ENCODE data around the gene COPE.

Gene COPE

DNA sequence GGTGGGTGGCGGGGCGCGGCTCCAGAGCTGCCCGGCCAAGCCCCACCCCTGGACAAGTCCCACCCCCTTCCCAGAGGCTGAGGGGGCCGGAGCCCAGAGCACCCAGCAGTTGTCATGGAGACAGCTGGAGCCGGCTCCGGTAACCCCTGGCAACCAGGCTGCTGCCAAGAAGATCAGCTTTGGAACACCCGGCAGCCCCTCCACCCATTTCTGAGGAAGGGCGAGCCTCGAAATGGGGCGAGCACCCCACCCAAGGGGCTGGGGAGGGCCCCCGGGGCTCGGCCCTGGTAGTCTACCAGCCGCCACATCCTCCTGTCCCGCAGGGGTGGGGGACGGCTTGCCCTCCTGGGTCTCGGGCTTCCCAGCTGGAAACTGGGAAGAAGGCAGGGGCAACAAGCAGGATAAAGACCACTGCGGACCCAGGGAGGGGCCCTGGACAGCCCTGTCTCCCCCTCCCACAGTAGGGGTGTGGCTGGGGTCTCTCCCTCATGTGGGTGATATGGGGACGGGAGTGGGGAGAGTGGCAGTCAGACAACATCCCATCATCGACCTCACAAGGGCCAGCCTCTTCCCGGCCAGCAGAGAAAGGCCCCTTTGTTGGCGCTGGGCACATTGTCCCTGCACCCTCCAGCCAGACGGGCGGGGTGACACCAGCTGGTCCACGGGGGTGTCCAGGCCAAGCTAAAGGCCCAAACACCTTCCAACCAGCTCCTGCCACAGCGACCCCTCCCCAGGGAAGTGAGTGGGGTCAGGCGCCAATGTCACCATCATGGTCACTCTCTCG lies 24.7 kb downstream of the COPE start:
- DNase-seq (ENCODE audit: low read depth): no peak

DNA sequence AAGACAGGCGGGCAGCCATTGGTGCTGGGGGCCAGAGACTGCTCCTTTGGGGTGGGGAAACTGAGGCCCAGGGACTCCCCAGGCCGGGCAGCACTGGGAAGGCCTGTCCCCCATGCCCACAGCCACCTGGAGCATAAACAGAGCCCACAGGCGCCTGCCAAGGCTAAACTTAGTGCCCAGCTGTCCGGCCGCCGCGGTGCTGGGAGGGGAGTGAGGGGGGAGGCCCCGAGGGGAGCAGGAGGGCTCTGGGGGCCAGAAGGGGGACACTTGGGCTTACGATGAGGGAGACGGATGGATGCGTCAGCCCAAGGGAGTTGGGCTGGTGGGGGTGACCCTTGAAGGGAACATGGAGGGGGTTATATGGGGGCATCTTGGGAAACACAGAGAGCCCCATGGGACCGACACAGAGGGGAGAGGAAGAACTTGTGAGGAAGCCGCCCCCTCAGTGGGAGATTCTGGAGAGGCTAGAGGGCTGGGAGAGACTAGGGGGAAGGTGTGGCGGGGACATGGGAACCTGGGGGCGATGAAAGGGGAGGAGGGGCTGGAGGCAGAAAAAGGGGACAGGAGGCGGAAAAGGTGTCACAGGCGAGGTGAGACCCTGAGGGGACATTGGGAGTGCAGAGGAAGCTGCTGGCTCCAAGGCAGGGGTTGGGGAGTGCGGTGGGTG lies 25.5 kb downstream of the COPE start:
- DNase-seq (ENCODE audit: low read depth): no peak

DNA sequence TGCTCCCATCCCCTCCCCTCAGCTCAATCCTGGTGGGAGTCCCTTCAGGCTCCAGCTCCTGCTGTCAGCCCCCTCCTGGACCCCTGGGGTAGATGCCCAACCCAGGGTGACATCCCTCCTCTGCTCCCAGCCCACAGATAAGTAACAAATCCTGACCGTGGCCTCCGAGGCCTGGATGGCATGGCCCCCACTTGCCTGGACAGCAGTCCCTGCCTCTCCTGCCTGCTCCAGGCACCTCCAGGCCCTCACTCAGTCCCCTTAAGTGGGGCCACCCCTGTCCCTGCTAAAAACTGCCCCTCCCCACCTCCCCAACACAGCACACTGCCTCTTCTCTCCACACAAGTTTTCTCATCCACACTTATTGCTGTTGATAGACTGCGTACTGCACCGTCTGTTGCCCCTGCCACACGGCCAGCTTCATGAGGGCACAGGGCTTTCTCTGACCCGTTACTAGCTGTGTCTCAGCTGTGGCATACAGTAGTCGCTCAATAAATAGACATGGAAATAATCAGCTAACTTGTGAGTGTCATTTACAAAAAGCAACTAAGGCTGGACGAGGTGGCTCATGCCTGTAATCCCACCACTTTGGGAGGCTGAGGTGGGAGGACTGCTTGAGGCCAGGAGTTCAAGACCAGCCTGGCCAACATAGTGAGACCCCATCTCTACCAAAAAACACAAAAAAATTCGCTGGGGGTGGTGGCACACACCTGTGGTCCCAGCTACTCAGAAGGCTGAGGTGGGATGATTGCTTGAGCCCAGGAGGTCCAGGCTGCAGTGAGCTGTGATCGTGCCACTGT lies 29.0 kb downstream of the COPE start:
- DNase-seq (ENCODE audit: low read depth): no peak

DNA sequence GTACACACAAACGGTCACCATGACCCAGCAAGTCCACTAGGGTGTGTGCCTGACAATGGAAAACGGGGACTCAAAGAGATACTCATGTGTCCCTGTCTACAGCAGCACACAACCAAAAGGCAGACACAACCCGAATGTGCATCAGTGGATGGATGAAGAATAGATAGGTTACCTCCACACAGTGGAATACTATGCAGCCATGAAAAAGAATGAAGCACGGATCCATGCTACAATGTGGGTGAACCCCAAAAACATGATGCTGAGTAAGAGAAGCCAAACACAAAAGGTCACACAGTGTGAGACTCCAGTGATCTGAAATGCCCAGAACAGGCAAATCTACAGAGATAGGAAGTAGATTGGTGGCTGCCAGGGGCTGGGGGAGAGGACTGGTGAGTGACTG lies 32.2 kb downstream of the COPE start:
- DNase-seq (ENCODE audit: low read depth): no peak

DNA sequence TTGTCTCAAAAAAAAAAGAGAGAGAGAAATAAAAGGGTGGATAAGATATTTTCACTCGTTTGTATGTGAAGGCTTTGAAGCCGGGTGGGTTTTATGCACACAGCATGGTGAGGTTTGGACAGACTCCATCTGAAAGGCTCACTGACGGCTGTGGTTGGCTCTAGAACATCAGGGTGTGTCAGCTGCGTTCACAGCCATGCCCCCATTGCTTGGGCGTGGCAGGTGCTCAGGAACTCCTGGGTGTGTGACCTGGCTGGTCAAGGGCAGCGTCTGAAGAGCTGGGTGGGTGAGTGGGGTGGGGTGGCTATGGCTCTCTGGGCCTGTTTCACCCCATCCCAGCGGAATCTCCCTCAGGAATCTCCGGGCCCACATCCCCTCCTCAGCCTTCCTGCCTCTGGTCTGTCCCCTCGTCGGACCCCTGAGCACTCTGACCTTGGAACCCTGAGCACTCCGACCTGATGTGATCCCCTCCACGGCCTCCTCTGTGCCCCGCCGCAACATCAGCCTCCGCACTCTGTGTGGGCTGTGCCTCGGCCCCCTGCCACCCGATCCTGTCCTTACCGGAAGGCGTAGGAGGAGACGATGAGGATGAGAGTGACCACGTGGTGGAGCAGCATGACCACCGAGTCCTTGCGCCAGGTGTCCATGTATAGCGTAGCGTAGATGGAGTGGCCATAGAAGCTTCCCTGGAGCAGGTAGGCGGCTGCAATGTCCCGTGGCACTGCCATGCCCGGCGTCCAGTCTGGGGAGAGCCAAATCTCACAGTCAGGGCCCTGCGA lies 35.5 kb downstream of the COPE start:
- DNase-seq (ENCODE audit: low read depth): no peak

DNA sequence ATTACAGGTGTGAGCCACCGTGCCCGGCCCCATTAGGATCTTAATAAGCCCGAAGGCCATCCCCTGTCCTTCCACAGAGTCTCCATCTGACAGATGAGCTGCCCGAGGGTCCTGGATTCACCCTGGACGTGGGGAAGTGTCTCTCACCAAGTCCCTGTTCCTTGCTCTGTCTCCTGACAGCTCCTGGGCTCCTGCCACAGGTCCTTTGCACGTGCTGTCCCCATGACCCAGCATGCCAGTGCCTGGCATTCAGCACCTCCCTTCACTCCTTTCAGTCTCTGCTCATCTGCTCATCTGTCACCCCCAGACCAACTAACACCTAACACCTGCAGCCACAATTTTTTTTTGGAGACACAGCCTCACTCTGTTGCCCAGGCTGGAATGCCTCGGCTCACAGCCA lies 37.7 kb downstream of the COPE start:
- DNase-seq (ENCODE audit: low read depth): no peak

DNA sequence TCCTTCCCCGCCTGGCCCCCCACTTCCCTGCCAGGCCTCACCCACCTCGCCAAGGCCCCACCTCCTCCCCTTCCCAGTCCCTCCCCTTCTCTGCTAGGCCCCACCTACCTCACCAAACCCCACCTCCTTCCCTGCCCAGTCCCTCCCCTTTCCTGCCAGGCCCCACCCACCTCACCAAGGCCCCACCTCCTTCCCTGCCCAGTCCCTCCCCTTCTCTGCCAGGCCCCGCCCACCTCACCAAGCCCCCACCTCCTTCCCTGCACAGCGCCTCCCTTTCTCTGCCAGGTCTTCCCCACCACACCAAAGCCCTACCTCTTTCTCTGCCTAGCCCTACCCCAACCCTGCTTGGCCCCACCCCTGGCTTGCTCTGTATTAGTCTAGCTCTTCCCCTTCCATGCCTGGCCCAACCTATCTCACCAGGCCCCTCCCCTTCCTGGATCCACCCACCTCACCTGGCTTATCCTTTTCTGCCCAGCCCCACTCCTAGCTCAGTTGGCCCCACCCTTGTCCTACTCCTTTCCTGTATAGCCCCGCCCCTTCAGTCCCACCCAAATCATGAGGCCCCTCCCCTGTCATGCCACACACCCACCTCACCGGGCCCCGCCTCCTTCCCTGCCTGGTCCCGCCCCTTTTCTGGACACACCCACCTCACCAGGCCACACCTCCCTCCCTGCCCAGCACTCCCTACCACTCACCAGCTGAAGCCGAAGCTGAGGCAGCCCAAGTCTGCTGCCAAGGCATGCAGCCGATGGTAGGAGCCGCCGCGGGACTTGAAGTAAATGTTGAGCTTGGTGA lies 39.4 kb downstream of the COPE start:
- no peak for DNase-seq (ENCODE audit: low read depth)

DNA sequence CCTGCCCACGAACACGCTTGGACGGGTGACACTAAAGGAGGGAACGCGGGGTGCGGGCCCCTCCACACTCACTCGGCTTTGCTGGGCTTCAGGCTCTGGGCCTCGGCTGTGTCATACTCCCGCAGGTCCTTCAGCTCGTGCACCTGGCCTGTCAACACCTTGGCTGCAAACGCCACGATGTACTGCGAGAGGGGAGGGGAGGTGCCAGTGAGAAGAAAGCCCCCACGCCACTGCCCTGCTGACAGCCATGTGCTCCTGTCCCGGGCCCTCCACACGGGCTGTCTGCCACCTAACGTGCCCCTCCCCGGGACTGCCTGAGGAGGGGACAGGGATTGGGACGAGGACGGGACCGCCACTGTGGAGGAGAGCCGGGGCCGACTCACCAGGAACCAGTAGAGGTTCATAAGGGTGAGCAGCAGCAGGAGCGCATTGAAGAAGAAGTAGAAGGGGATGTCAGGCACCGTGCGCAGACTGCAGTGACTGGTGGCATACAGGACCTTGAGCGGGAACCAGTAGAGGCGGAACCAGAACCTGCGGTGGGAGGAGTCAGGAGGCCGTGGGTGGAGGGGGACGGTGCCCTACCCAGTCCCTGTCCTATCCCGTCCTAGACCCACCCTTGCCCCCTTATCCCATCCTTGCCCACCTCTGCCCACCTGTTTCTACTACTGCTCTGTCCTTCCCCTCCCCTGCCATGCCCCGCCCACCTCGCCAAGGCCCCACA lies 40.2 kb downstream of the COPE start:
- DNase-seq (ENCODE audit: low read depth): no peak

DNA sequence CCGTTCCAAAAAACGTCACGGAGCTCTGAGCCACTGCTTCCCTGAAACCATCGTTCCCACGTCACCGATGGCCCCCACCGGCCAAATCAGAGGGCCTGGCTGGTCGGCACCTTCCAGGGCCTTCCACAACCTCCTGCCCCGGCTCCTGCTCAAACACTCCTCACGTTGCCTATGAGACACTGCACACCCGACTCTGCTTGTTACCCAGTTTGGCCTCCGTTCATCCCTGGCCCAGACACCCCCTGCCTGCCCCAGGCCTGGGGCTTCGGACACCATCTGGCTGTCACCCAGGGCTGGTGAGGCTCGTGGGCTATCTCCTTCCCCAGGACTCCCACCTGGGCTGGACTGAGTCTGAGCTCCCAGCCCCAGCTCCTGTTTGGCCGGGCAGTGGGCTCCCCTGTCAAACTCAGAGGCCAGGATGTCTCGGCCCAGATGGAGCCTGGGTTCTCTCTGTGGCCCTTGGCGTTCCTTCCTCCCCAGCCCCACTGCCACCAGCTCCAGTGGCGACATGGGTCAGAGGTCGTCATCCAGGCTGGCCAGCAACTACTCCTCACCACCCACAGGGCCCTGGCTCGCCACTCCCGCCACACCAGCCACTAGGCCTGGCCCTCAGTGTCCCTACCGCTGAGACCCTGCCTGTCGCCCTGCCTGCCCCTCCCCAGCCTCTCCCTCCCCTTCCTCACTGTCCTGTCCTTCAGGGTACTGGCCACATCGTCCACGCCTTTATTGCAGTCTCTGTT lies 41.0 kb downstream of the COPE start:
- DNase-seq (ENCODE audit: low read depth): no peak

DNA sequence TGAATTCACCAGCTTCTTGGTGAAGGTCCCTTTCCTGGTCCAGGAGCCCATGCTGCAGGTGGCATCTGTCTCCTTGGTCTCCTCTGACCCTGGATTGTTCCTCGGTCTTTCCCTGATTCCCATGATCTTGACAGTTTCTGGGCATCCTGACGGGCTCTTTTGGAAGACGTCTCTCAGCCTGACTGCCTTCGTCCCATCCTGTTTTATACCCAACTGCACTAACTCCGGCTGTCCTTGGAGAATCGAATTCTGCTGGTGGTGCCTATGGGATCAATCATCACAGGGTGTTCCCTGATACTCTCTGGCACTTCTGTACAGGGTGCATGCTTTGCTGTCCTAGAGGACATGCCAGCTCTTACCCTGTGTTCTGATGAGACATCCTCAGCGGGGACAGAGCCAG lies 42.3 kb downstream of the COPE start:
- no peak for DNase-seq (ENCODE audit: low read depth)

DNA sequence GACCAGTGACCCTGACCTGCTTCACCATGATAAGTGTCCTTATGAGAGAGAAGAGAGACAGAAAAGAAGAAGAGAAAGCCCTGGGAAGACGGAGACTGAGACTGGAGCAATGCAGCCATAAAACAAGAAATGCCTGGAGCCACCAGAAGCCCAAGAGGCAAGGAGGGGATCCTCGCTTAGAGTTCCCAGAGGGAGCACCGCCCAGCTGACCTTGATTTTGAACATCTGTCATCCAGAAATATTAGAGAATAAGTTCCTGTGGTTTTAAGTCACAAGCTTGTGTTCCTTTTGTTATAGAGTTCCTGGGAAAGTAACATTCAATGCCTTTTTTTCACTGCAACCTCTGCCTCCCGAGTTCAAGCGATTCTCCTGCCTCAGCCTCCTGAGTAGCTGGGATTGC lies 43.5 kb downstream of the COPE start:
- no peak for DNase-seq (ENCODE audit: low read depth)

DNA sequence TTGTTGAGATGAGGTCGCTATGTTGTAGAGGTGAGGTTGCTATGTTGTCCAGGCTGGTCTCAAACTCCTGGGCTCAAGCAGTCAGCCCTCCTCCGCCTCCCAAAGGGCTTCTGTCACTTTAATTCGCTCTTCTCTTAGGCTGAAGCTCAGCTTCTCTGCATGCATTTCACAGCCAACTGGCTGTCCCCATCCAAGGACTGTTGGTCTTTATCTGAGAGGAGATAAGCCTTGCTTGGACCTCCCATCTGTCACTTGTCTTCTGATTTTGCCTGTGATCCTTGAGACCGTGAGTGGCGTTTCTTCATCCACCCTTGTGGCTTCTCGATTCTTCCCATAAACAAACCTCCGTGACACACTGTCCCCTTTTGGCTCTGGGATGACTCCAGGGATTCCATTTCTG lies 47.6 kb downstream of the COPE start:
- DNase-seq (ENCODE audit: low read depth): no peak

DNA sequence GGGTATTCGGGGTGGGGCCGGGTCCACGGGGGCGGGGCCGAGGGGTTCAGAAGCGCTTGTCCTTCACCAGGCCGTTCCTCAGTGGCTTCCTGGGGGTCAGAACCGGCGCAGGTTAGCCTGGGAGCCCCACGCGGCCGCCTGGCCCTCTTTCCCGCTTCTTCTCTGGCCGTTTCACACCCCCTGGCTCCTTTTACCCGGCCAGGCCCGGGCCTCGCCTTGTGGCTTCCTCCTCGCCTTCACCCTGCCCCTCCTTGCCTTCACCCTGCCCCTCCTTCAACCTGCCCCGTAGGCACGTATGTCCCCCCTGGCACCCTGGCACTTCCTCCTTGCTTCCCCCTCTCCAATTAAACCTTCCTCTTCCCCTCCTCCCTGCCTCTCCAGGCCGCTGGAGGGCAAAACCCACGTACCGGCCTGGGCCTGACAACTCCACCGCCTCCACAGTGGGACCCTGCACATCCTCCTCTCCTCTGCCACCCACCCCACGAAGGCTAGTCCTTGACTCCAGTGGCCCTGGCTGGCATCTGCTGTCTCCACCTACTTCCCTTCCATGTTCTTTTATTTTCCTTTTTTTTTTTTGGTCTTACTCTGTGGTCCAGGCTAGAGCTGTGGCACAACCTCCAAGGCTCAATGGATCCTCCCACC lies 48.5 kb downstream of the COPE start:
- no peak for DNase-seq (ENCODE audit: low read depth)

DNA sequence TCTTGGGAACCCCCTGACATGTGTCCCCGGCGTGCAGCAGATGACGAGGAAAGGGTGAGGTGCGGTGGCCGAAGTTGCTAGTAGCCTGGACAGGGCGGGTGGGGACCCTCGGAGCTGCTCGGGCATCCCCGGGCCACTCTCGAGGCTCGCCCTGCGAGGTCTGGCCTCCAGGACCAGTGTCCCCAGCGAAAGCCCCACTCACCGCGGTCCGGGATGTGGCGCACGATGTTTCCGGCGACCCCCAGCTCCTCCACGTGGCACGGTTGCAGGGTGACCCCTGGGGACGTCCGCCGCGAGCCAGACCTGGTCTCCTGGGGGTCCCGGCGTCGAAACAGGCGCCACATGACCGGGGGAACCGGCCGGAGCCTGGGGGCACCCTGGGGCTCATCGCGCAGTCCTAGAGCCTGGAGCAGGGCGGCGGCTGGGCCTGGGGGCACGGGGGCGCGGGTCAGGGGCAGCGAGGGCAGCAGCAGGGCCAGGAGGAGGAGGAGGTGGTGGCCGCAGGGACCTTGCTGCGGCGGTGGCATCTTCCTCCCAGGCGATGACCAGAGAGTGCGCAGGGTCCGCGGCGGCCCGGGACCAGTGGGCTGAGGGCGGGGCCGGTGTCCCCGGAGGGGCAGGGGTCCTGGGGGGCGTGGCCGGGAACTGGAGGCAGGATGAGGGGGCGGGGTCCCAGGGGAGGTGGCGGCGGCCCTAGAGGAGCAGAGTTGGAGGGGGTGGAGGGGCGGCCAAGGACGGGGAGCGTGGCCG lies 49.2 kb downstream of the COPE start:
- DNase-seq (ENCODE audit: low read depth): no peak

DNA sequence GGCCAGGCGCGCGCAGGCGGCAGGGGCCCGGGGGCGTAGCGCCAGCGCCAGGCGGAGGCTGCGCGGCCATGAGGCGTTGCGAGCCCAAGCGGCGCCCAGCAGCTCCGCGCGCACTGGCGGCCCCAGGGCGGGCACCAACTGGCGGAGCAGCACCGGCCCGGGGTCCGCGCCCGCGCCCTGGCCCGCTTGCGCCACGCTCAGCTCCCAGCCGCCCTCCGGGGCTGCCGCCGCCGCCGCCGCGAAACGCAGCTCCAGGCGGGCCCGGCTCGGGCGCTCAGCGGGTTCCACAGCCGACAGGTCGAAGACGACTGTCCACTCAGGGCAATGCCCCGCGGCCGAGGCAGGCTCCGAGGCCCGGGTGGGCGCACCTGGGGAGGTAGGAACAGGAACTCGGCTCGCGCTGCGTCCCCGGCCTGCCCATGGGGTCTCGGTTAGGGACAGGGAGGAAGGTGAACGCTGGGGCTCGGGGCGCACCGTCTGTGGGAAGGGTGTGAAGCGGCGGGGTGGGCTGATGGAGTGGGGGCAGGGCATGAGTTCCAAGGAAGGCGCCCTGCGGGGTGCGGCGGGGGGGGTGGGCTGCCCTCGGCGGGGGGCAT lies 50.1 kb downstream of the COPE start:
- DNase-seq (ENCODE audit: low read depth): no peak

DNA sequence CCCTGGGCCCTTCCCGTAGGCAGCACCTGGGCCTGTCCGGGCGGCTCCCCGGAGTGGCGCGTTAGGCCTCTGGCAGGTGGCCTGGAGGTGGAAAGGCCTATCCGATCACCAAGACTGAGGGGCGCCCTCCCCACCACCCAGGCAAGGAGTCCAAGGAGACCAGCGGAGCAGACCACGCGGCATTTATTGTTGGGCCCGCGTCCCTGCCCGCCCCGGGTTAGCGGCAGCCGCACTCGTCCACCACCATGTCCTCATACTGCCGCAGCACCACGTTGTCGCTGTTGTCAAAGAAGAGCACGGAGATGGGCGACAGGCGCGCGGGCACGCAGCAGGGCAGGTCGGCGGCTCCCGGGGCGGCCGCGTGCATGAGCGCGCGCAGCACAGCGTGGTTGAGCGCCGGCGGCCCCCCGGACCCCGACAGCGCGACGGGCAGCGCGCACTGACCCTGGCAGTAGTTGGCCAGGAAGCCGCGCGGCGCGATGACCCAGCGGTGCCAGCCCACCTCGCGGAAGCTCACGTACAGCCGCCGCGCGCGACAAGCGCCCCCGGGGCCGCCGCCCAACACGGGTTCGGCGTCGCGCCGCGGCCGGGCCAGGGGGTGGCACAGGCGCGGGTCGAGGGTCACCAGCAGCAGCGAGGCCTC lies 50.7 kb downstream of the COPE start:
- DNase-seq (ENCODE audit: low read depth): no peak

DNA sequence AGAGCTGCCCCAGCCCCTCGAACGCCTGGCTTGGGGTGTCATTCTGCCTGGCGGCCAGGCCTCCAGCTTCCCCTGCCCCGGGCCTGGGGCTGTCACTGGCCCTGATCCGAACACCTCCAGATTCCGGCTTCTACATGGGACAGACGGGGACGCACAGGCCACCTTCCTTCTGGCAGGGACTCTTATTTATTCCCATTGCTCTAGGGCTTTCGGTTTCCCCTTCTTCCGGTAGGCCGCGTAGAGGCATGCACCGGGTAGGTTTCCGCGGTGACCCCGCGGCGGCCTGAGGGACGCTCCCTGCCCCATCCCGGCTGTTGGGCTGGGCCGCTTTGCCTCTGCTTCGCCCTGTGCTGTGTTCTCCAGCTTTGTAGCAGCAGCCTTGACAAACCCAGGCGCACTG lies 51.4 kb downstream of the COPE start:
- DNase-seq (ENCODE audit: low read depth): no peak

DNA sequence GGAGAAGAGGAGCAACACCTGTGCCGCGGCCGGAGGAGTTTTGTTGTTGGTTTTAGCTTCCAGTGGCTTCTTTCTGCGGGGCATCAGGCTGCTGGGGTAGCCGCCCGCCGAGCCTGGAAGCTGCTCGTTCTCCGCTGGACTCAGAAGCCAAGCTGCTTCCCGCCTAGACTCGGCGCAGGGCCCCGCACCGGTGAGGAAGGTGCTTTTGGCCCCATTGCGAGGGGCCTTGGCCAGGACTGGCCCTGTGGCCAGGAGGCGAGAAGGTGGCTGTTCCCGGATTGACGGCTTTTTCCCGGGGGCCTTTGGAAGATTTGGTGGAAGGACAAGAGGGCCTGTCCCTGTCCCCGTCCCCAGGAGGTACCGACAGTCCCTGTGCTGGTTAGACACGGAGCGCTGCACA lies 52.0 kb downstream of the COPE start:
- no peak for DNase-seq (ENCODE audit: low read depth)

Data from stimulated activated CD8-positive, alpha-beta memory T cell treated with anti-CD3 and anti-CD28 coated beads, Interleukin-4, amount 100 ng/mL, for 24 hours (primary cell).